Measurements from ENCODE around the gene TOR1B.

TOR1B gene

DNA sequence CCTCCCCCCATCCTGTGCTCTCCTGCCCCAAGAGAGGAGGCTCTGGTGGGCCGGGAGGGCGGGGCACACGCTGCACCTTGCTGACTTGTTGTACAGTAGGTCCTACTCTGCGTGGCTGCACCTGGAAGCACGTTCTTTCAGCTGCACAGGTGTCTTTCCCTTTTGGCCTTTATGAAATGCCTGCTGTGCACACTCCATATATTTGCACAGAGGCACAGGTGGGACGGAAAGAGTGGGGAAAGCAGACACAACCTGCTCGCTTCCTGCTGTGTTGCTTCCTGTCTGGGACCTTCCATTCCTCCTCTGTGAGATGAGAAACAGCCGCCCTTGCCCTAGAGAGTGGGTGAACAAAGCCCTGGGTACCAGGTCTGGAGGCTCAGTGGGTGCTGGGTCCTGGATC lies 37.0 kb downstream of the TOR1B start:
- TF ChIP-seq EZH2phosphoT487 (IDR thresholded peaks at IDR 0.05; ENCODE audit: low read length) (no peak), EZH2 (optimal IDR thresholded peaks at IDR 0.05; ENCODE audit: low read depth, low read length) (no peak)
- TF ChIP-seq, protein P1, sequence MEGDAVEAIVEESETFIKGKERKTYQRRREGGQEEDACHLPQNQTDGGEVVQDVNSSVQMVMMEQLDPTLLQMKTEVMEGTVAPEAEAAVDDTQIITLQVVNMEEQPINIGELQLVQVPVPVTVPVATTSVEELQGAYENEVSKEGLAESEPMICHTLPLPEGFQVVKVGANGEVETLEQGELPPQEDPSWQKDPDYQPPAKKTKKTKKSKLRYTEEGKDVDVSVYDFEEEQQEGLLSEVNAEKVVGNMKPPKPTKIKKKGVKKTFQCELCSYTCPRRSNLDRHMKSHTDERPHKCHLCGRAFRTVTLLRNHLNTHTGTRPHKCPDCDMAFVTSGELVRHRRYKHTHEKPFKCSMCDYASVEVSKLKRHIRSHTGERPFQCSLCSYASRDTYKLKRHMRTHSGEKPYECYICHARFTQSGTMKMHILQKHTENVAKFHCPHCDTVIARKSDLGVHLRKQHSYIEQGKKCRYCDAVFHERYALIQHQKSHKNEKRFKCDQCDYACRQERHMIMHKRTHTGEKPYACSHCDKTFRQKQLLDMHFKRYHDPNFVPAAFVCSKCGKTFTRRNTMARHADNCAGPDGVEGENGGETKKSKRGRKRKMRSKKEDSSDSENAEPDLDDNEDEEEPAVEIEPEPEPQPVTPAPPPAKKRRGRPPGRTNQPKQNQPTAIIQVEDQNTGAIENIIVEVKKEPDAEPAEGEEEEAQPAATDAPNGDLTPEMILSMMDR (IDR thresholded peaks at IDR 0.05; ENCODE audit: low read length): no peak
- Histone ChIP-seq H3K27me3 (replicated peaks; ENCODE audit: insufficient read depth, low read length) (no peaks in the 10 kb centered on the region), H3K79me2 (ENCODE audit: low read length) (peaks cover 9% of the 10 kb centered on the region), H3K9ac (ENCODE audit: low read length) (no peak overlapping the region), H2AFZ (ENCODE audit: low read length) (no peak overlapping the region), H3K9me2 (replicated peaks; ENCODE audit: insufficient read depth, low read length) (no peaks in the 10 kb centered on the region), H3K4me1 (ENCODE audit: low read length) (0 out of 2 replicates have a peak, but pooled peaks cover 8% of the 10 kb centered on the region), H3K27ac (ENCODE audit: low read length) (no peak overlapping the region), H3K4me2 (ENCODE audit: low read depth, low read length) (no peak overlapping the region), H3K4me3 (ENCODE audit: low read length) (no peak overlapping the region), H3F3A (ENCODE audit: insufficient read depth, low read length) (no peaks in the 10 kb centered on the region), H3K9me3 (replicated peaks; ENCODE audit: insufficient read depth, low read length) (no peaks in the 10 kb centered on the region), H4K20me1 (ENCODE audit: insufficient read depth, low read length) (no peaks in the 10 kb centered on the region), H3K36me3 (replicated peaks; ENCODE audit: insufficient read depth, low read length) (no peaks in the 10 kb centered on the region)
- no peak for DNase-seq

DNA sequence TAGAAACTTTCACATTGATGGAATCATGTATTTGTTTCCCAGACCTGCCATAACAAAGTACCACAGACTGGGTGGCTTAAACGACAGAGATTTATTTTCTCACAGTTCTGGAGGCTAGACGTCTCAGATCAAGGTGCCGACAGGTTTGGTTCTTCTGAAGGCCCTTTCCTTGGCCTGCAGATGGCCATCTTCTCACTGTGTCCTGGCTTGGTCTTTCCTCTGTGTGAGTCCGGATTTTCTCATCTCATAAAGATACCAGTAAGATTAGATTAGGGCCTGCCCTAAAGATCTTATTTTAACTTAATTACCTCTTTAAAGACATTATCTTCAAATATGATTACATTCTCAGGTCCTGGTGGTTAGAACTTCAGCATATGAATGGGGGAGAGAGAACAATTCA lies 38.1 kb downstream of the TOR1B start:
- no peaks in the 10 kb centered on the region for H3K9me3 ChIP-seq (replicated peaks; ENCODE audit: insufficient read depth, low read length)
- DNase-seq: no peak
- no peak overlapping the region for H3K9ac ChIP-seq (ENCODE audit: low read length)
- no peaks in the 10 kb centered on the region for H3K9me2 ChIP-seq (replicated peaks; ENCODE audit: insufficient read depth, low read length)
- no peak overlapping the region for H3K4me2 ChIP-seq (ENCODE audit: low read depth, low read length)
- H4K20me1 ChIP-seq (ENCODE audit: insufficient read depth, low read length): no peaks in the 10 kb centered on the region
- no peak overlapping the region for H3K4me3 ChIP-seq (ENCODE audit: low read length)
- H2AFZ ChIP-seq (ENCODE audit: low read length): no peak overlapping the region
- H3K4me1 ChIP-seq (ENCODE audit: low read length): 0 out of 2 replicates have a peak, but pooled peaks cover 6% of the 10 kb centered on the region
- no peaks in the 10 kb centered on the region for H3F3A ChIP-seq (ENCODE audit: insufficient read depth, low read length)
- H3K36me3 ChIP-seq (replicated peaks; ENCODE audit: insufficient read depth, low read length): no peaks in the 10 kb centered on the region
- H3K27ac ChIP-seq (ENCODE audit: low read length): no peak overlapping the region
- no peak for TF ChIP-seq EZH2phosphoT487 (IDR thresholded peaks at IDR 0.05; ENCODE audit: low read length)
- TF ChIP-seq EZH2 (optimal IDR thresholded peaks at IDR 0.05; ENCODE audit: low read depth, low read length): no peak
- TF ChIP-seq, protein P1 (IDR thresholded peaks at IDR 0.05; ENCODE audit: low read length): no peak
- peaks cover 3% of the 10 kb centered on the region; the same call in 1 of the 2 replicates for H3K79me2 ChIP-seq (ENCODE audit: low read length)
- no peaks in the 10 kb centered on the region for H3K27me3 ChIP-seq (replicated peaks; ENCODE audit: insufficient read depth, low read length)

DNA sequence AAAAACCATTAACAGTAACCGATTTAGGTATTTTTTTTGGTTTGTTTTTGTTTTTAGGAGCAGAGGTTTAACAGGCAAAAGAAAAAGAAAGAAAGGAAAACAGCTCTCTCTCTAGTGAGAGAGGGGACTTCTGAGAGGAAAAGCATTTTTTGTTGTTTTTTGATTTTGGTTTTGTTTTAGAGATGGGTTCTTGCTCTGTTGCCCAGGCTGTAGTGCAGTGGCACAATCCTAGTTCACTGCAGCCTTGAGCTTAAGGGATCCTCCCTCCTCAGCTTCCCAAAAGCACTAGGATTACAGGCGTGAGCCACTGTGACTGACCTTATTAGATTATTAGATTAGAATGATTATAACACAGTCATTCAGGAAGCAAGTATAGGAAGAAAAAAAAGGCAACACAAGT lies 42.4 kb downstream of the TOR1B start:
- no peaks in the 10 kb centered on the region for H3K9me3 ChIP-seq (replicated peaks; ENCODE audit: insufficient read depth, low read length)
- H3K4me3 ChIP-seq (ENCODE audit: low read length): no peak overlapping the region
- H4K20me1 ChIP-seq (ENCODE audit: insufficient read depth, low read length): no peaks in the 10 kb centered on the region
- H3K27me3 ChIP-seq (replicated peaks; ENCODE audit: insufficient read depth, low read length): no peaks in the 10 kb centered on the region
- no peak overlapping the region for H3K4me2 ChIP-seq (ENCODE audit: low read depth, low read length)
- no peak for DNase-seq
- no peaks in the 10 kb centered on the region for H3K79me2 ChIP-seq (ENCODE audit: low read length)
- no peak overlapping the region for H3K9ac ChIP-seq (ENCODE audit: low read length)
- no peak overlapping the region for H2AFZ ChIP-seq (ENCODE audit: low read length)
- H3K4me1 ChIP-seq (ENCODE audit: low read length): no peaks in the 10 kb centered on the region
- TF ChIP-seq EZH2phosphoT487 (IDR thresholded peaks at IDR 0.05; ENCODE audit: low read length): no peak
- TF ChIP-seq EZH2 (optimal IDR thresholded peaks at IDR 0.05; ENCODE audit: low read depth, low read length): no peak
- TF ChIP-seq, protein P1 (IDR thresholded peaks at IDR 0.05; ENCODE audit: low read length): no peak
- no peaks in the 10 kb centered on the region for H3K36me3 ChIP-seq (replicated peaks; ENCODE audit: insufficient read depth, low read length)
- H3F3A ChIP-seq (ENCODE audit: insufficient read depth, low read length): no peaks in the 10 kb centered on the region
- no peaks in the 10 kb centered on the region for H3K9me2 ChIP-seq (replicated peaks; ENCODE audit: insufficient read depth, low read length)
- H3K27ac ChIP-seq (ENCODE audit: low read length): no peak overlapping the region

All from MM.1S (cell line).